Liver (tissue), 3 donors: Measurements from ENCODE around the gene HLA-DQB1.

Experiments
- RAD21 ChIP-seq, 2 donors: IDR thresholded peaks; 2 replicates each; pipeline ENCODE4 v1.6.1; 2016; ENCODE audit warnings: antibody characterized with exemption in 2 of 2, mild to moderate bottlenecking in 2 of 2
- YY1 ChIP-seq: IDR thresholded peaks from 2 replicates; pipeline ENCODE4 v1.6.1; 2016; ENCODE audit warnings: antibody characterized with exemption, mild to moderate bottlenecking
- TF ChIP-seq, protein P1 (sequence below): fragments of 150-350 bp; IDR thresholded peaks from 2 replicates; pipeline ENCODE4 v1.5.1; 2017; ENCODE audit warnings: improper control_type of control experiment, low read depth, low read length; ENCODE audit not compliant: missing input control
- TF ChIP-seq, protein P2 (sequence below): IDR thresholded peaks from 2 replicates; pipeline ENCODE4 v1.6.1; 2016; ENCODE audit warnings: antibody characterized with exemption, mild to moderate bottlenecking
- TF ChIP-seq, protein P3 (sequence below): IDR thresholded peaks from 2 replicates; pipeline ENCODE4 v1.6.1; 2016; ENCODE audit warnings: antibody characterized with exemption
- TF ChIP-seq, protein P4 (sequence below): IDR thresholded peaks from 2 replicates; pipeline ENCODE4 v1.6.1; 2016; ENCODE audit warnings: antibody characterized with exemption
- donor health status: healthy.
- donor health status: healthy.

DNA sequence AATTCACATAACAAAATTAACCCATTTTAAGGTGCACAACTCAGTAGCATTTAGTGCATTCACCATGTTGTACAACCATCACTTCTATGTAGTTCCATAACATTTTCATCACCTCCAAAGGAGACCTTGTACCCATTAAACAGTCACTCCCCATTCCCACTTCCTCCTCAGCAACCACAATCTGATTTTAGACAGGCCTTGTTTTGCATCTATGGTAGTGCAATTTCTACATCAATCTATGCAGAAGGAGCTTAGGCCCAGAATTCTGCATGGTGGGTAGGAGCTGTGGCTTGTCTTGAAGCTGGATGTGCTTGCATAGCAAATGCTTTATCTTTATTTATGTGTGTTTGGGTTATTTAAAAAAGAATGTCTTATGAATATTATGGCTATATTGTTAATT is 42.8 kb downstream of the HLA-DQB1 start:
- TF ChIP-seq YY1: no peak
- TF ChIP-seq, protein P1, sequence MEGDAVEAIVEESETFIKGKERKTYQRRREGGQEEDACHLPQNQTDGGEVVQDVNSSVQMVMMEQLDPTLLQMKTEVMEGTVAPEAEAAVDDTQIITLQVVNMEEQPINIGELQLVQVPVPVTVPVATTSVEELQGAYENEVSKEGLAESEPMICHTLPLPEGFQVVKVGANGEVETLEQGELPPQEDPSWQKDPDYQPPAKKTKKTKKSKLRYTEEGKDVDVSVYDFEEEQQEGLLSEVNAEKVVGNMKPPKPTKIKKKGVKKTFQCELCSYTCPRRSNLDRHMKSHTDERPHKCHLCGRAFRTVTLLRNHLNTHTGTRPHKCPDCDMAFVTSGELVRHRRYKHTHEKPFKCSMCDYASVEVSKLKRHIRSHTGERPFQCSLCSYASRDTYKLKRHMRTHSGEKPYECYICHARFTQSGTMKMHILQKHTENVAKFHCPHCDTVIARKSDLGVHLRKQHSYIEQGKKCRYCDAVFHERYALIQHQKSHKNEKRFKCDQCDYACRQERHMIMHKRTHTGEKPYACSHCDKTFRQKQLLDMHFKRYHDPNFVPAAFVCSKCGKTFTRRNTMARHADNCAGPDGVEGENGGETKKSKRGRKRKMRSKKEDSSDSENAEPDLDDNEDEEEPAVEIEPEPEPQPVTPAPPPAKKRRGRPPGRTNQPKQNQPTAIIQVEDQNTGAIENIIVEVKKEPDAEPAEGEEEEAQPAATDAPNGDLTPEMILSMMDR: no peak
- TF ChIP-seq, protein P2, sequence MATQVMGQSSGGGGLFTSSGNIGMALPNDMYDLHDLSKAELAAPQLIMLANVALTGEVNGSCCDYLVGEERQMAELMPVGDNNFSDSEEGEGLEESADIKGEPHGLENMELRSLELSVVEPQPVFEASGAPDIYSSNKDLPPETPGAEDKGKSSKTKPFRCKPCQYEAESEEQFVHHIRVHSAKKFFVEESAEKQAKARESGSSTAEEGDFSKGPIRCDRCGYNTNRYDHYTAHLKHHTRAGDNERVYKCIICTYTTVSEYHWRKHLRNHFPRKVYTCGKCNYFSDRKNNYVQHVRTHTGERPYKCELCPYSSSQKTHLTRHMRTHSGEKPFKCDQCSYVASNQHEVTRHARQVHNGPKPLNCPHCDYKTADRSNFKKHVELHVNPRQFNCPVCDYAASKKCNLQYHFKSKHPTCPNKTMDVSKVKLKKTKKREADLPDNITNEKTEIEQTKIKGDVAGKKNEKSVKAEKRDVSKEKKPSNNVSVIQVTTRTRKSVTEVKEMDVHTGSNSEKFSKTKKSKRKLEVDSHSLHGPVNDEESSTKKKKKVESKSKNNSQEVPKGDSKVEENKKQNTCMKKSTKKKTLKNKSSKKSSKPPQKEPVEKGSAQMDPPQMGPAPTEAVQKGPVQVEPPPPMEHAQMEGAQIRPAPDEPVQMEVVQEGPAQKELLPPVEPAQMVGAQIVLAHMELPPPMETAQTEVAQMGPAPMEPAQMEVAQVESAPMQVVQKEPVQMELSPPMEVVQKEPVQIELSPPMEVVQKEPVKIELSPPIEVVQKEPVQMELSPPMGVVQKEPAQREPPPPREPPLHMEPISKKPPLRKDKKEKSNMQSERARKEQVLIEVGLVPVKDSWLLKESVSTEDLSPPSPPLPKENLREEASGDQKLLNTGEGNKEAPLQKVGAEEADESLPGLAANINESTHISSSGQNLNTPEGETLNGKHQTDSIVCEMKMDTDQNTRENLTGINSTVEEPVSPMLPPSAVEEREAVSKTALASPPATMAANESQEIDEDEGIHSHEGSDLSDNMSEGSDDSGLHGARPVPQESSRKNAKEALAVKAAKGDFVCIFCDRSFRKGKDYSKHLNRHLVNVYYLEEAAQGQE: no peak
- TF ChIP-seq, protein P3, sequence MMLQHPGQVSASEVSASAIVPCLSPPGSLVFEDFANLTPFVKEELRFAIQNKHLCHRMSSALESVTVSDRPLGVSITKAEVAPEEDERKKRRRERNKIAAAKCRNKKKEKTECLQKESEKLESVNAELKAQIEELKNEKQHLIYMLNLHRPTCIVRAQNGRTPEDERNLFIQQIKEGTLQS: no peak
- TF ChIP-seq, protein P4, sequence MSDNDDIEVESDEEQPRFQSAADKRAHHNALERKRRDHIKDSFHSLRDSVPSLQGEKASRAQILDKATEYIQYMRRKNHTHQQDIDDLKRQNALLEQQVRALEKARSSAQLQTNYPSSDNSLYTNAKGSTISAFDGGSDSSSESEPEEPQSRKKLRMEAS: no peak
- TF ChIP-seq RAD21 (IDR thresholded peaks at IDR 0.05): no peak
